Osteocyte (in vitro differentiated cells): ENCODE data around the gene COMP. TPM values are rescaled to one million over a fixed set of nuclear protein-coding genes. Genes with fewer than 3 reads are reported as not detected.

Experiments used
- DNase-seq: peaks from one replicate; pipeline ENCODE4 v3.0.0; 2021; ENCODE audit warnings: mixed read lengths; ENCODE audit not compliant: unreplicated experiment; ENCODE audit errors: extremely low spot score
- H3K27ac Mint-ChIP-seq: one replicate; pipeline ENCODE4 v1.8.0; 2021; ENCODE audit warnings: mild to moderate bottlenecking, mixed read lengths; ENCODE audit not compliant: unreplicated experiment
- H3K27me3 Mint-ChIP-seq: one replicate; pipeline ENCODE4 v1.8.0; 2021; ENCODE audit warnings: mixed read lengths; ENCODE audit not compliant: unreplicated experiment
- H3K36me3 Mint-ChIP-seq: one replicate; pipeline ENCODE4 v1.8.0; 2021; ENCODE audit warnings: mixed read lengths; ENCODE audit not compliant: unreplicated experiment
- H3K4me1 Mint-ChIP-seq: one replicate; pipeline ENCODE4 v1.8.0; 2021; ENCODE audit warnings: mixed read lengths; ENCODE audit not compliant: unreplicated experiment
- H3K4me3 Mint-ChIP-seq: one replicate; pipeline ENCODE4 v1.8.0; 2021; ENCODE audit warnings: mild to moderate bottlenecking, moderate library complexity, mixed read lengths; ENCODE audit not compliant: unreplicated experiment
- H3K9me3 Mint-ChIP-seq: one replicate; pipeline ENCODE4 v1.8.0; 2021; ENCODE audit warnings: mixed read lengths; ENCODE audit not compliant: unreplicated experiment
- total RNA-seq: library from RNA; stranded (reverse); gene quantifications from 2 replicates; pipeline ENCODE4 v1.2.1, GENCODE V29; 2021
- TF ChIP-seq, protein P1 (sequence below): fragments of 200-600 bp; sonication (generic); IDR thresholded peaks from 2 replicates; pipeline ENCODE4 v1.5.0; 2021; ENCODE audit warnings: antibody characterized with exemption, mild to moderate bottlenecking, moderate library complexity

Gene COMP
- total RNA-seq, 1 donor from 2014 or later, result 0.13 TPM

DNA sequence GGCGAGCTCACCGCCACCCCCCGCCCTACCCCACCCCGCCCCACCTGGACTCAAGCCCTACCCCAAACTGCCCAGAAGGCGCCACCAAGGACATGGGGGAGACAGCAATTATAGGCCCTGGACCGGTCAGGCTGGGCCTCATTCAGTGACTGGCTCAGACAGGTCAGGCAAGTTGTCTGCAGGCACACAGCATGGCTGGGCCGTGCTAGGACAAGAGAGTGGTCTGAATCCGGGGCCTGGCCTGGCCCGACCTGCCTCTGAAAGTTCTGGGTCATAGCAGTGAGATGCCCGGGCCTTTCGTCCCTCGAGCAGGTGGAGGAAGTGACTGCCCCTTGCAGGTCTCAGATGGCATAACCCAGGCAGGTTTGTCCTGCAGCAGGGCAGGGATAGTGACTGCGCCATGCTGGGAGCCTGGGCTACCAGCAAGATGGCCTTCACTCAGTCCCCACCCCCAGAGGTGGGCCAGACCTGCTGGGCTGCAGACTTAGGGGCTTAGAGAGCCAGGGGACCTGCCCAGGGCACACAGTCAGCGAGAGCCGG, 21.0 kb downstream of the COMP start:
- TF ChIP-seq, protein P1, sequence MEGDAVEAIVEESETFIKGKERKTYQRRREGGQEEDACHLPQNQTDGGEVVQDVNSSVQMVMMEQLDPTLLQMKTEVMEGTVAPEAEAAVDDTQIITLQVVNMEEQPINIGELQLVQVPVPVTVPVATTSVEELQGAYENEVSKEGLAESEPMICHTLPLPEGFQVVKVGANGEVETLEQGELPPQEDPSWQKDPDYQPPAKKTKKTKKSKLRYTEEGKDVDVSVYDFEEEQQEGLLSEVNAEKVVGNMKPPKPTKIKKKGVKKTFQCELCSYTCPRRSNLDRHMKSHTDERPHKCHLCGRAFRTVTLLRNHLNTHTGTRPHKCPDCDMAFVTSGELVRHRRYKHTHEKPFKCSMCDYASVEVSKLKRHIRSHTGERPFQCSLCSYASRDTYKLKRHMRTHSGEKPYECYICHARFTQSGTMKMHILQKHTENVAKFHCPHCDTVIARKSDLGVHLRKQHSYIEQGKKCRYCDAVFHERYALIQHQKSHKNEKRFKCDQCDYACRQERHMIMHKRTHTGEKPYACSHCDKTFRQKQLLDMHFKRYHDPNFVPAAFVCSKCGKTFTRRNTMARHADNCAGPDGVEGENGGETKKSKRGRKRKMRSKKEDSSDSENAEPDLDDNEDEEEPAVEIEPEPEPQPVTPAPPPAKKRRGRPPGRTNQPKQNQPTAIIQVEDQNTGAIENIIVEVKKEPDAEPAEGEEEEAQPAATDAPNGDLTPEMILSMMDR, result no peak
- DNase-seq, result no peak
- peaks cover 3% of the 10 kb centered on the region for H3K36me3 Mint-ChIP-seq
- H3K9me3 Mint-ChIP-seq, result no peaks in the 10 kb centered on the region
- H3K27ac Mint-ChIP-seq, result no peak overlapping the region
- no peak overlapping the region for H3K4me3 Mint-ChIP-seq
- H3K4me1 Mint-ChIP-seq, result no peaks in the 10 kb centered on the region
- no peaks in the 10 kb centered on the region for H3K27me3 Mint-ChIP-seq

DNA sequence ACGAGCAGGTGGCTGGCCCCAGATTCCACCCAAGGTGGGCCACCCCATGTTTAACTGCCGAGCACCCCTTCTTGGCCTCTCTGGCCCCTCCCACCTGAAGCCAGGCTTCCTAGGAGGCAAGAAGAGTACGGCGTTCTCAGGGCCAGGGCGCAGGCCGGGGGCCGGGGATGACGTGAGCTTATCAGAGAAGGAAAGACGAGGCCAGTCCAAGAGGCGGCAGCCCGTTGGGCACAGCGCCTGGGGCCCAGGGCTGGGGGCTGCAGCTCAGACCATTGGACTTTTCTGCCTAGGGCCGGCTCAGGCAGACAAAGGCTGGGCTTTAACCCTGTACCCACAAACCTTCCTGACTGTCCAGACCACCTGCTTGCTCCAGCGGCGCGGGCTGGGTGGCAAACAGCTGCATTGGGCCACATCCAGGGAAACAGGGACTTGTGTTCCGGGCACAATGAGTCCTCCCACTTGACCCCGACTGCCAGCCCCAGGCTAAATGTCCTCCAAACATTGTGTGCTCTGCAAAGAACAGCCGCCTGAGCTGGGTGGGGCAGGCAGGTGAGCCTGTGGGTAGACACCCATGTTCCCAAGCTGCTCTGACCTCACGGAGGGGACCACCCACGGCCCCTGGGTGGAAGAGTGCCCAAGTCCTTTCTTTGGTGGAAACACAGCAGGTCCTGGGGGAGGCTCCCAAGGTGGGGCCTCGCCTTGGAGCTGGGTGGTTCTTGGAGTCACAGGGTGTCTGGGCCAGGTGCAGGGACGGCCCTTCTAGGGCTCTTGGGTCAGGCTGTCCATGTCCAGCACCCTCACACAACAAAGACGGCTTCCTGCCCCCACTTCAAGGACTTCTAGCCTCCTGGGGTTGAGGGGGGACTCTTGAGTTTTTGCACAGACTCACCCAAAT, 21.9 kb downstream of the COMP start:
- peaks cover under 1% of the 10 kb centered on the region for H3K4me1 Mint-ChIP-seq
- H3K36me3 Mint-ChIP-seq, result peaks cover 3% of the 10 kb centered on the region
- TF ChIP-seq, protein P1, result no peak
- no peak overlapping the region for H3K27ac Mint-ChIP-seq
- H3K27me3 Mint-ChIP-seq, result no peaks in the 10 kb centered on the region
- H3K9me3 Mint-ChIP-seq, result no peaks in the 10 kb centered on the region
- no peak overlapping the region for H3K4me3 Mint-ChIP-seq
- no peak for DNase-seq

DNA sequence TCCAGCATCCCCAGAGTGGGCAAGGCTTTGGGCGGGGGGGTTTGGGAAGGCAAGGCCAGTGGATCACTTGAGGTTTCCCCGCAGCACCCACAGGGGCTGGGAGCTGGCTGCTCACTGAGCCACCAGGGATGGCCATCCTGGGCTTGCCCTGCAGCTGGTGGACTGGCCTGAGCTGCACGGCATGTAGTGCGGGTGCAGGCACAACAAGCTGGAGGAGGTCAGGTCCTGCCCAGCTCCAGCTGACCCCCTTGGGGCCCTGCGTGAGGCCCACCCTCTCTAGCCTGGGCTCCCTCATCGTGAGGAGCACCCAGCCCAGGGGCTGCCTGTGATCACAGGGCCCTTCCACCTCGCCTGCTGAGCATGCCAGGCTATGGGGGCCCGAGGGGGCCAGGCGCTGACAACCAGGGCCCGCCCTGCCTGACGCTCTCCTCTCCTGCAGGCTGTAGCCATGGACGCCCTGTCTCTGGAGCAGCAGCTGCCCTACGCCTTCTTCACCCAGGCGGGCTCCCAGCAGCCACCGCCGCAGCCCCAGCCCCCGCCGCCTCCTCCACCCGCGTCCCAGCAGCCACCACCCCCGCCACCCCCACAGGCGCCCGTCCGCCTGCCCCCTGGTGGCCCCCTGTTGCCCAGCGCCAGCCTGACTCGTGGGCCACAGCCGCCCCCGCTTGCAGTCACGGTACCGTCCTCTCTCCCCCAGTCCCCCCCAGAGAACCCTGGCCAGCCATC, 22.9 kb downstream of the COMP start:
- Mint-ChIP-seq H3K27me3 (no peaks in the 10 kb centered on the region), H3K4me3 (no peak overlapping the region), H3K36me3 (peaks cover 3% of the 10 kb centered on the region), H3K4me1 (peaks cover 3% of the 10 kb centered on the region), H3K27ac (no peak overlapping the region), H3K9me3 (no peaks in the 10 kb centered on the region)
- TF ChIP-seq, protein P1, result no peak
- no peak for DNase-seq

DNA sequence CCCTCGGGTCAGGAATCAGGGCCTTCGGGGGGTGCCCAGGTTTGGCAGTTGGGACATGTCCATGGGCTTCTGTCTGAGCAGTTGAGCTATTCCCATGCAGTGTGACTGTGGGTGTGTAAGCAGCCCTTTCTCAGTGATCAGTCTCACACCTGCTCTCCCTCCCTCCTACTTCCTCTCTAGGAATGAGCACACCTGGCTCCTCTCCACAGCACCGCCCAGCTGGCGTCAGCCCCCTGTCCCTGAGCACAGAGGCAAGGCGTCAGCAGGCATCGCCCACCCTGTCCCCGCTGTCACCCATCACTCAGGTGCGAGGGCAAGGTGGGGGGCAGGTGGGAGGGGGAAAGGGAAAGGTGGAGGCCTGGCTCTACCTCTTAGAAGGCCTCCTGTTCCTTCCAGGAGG, 25.9 kb downstream of the COMP start:
- peaks cover 3% of the 10 kb centered on the region for H3K36me3 Mint-ChIP-seq
- DNase-seq, result no peak
- no peaks in the 10 kb centered on the region for H3K9me3 Mint-ChIP-seq
- H3K4me3 Mint-ChIP-seq, result no peak overlapping the region
- H3K4me1 Mint-ChIP-seq, result peaks cover 3% of the 10 kb centered on the region
- no peak overlapping the region for H3K27ac Mint-ChIP-seq
- H3K27me3 Mint-ChIP-seq, result no peaks in the 10 kb centered on the region
- TF ChIP-seq, protein P1, result no peak

DNA sequence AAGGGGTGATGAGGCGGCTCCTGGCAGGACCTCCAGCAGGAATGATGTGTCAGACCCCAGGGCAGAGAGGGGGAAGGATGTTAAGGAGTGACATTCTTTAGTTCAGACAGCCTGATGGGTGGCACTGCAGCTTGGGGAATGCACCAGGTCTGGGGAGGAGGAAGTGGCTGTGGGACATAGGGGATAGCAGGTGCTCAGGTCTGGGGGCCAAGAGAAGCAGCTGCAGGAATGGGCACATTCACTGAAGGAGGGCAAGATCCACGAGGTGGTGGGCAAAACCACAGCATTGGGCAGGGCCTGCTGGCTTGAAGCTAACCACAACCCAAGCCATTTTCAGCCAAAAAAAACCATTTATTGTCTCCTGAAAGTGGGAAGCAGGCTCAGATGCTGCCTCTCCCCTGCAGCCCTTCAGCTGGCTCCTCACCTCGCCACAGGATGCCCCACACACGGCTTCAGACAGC, 26.5 kb downstream of the COMP start:
- Mint-ChIP-seq H3K36me3 (peaks cover 3% of the 10 kb centered on the region), H3K4me3 (no peak overlapping the region), H3K9me3 (no peaks in the 10 kb centered on the region), H3K27ac (no peak overlapping the region), H3K27me3 (no peaks in the 10 kb centered on the region), H3K4me1 (peaks cover 3% of the 10 kb centered on the region)
- no peak for DNase-seq
- TF ChIP-seq, protein P1, result no peak
